Effector memory CD8-positive, alpha-beta T cell (primary cell): ENCODE measurements around the gene CLMN.

Source experiments
- ATAC-seq: fragments of 150-1000 bp; cut with Tn5 transposase; replicated peaks from 2 replicates; pipeline ENCODE4 v1.10.0; 2021; ENCODE audit warnings: mild to moderate bottlenecking, moderate library complexity
- DNase-seq, 3 experiments: peaks; one replicate each; pipeline ENCODE4 v3.0.0; 2021
- H3K27ac Mint-ChIP-seq, 2 donors: one replicate each; pipeline ENCODE4 v1.8.0; 2022; ENCODE audit warnings: mild to moderate bottlenecking in 2 of 2, mixed read lengths in 2 of 2, moderate library complexity in 2 of 2
- H3K27me3 Mint-ChIP-seq, 2 donors: one replicate each; pipeline ENCODE4 v1.8.0; 2022; ENCODE audit warnings: mixed read lengths in 2 of 2
- H3K36me3 Mint-ChIP-seq: one replicate; pipeline ENCODE4 v1.8.0; 2022; ENCODE audit warnings: mild to moderate bottlenecking, moderate library complexity, mixed read lengths; ENCODE audit not compliant: insufficient read depth
- H3K4me1 Mint-ChIP-seq, 2 donors: one replicate each; pipeline ENCODE4 v1.8.0; 2022; ENCODE audit warnings: low read depth in 2 of 2, mixed read lengths in 2 of 2
- H3K4me3 Mint-ChIP-seq, 2 donors: one replicate each; pipeline ENCODE4 v1.8.0; 2022; ENCODE audit warnings: mild to moderate bottlenecking in 2 of 2, mixed read lengths in 2 of 2, moderate library complexity in 2 of 2
- H3K9me3 Mint-ChIP-seq, 2 donors: one replicate each; pipeline ENCODE4 v1.8.0; 2022; ENCODE audit warnings: mixed read lengths in 2 of 2

Gene CLMN

DNA sequence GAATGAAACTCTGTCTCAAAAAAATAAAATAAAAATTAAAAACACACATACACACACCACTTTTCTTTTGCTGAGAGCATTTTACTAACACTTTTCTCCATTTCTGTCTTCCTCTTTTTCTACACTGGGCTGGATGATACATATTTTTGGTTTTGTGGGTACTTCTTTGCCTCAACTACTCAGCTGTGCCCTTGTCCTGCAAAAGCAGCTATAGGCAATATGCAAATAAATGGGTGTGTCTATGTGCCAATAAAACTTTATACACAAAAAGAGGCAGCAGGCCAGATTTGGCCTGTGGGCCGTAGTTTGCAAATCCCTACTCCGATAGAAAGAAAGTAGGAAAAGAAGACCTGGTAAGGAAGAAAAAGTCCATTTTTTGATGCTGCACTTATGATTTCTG lies 6.5 kb downstream of the CLMN start:
- Mint-ChIP-seq H3K27me3 (peaks cover 51 to 93% of the 10 kb centered on the region in 2 donors), H3K36me3 (no peaks in the 10 kb centered on the region), H3K9me3 (no peaks in the 10 kb centered on the region), H3K27ac (no peak overlapping the region), H3K4me3 (no peak overlapping the region), H3K4me1 (no peaks in the 10 kb centered on the region)
- ATAC-seq: no peak
- no peak for DNase-seq

DNA sequence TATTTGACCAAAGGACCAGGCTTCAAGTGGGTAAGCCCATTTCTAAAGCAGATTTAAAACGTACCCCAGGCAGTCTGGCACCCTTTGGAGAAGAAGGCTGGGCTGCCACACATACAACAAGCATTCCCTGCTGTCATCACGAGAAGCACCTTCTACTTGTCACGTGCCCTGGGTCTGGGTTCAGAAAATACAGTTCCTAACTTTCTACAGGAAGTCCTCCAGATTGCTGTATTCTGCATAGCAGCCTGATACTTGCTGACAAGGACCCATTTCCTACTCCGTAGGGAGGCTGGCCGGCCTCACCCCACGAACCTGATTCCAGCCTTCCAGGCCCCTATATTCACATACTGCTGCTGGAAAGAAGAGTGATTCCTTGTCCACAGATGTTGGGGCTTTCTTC lies 7.4 kb downstream of the CLMN start:
- Mint-ChIP-seq H3K4me1 (no peaks in the 10 kb centered on the region), H3K36me3 (no peaks in the 10 kb centered on the region), H3K9me3 (no peaks in the 10 kb centered on the region), H3K4me3 (no peak overlapping the region), H3K27me3 (peaks cover 46 to 93% of the 10 kb centered on the region in 2 donors), H3K27ac (no peak overlapping the region)
- ATAC-seq (no peak), DNase-seq (no peak)

DNA sequence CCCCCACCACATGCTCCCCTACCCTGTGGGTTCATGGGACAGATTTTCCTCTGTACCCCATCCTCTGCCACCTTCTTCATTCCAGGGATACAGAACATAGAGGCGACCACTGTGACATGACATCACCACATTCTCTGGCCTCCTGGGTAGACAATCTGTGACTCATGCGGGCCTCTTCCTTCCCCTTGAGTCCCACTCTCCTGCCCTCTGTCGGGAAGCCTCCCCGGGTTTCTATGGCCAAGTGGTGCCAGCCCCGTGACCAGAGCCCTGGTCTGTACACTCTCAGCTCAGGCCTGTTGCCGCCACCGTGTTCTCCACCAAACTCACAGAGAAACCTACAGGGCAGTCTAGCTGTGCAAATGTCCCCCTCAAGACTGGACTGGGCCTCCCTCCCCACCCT lies 8.0 kb downstream of the CLMN start:
- Mint-ChIP-seq H3K27ac (no peak overlapping the region), H3K9me3 (no peaks in the 10 kb centered on the region), H3K36me3 (no peaks in the 10 kb centered on the region), H3K4me1 (no peaks in the 10 kb centered on the region), H3K27me3 (peaks cover 45 to 93% of the 10 kb centered on the region in 2 donors), H3K4me3 (no peak overlapping the region)
- ATAC-seq (no peak), DNase-seq (no peak)

DNA sequence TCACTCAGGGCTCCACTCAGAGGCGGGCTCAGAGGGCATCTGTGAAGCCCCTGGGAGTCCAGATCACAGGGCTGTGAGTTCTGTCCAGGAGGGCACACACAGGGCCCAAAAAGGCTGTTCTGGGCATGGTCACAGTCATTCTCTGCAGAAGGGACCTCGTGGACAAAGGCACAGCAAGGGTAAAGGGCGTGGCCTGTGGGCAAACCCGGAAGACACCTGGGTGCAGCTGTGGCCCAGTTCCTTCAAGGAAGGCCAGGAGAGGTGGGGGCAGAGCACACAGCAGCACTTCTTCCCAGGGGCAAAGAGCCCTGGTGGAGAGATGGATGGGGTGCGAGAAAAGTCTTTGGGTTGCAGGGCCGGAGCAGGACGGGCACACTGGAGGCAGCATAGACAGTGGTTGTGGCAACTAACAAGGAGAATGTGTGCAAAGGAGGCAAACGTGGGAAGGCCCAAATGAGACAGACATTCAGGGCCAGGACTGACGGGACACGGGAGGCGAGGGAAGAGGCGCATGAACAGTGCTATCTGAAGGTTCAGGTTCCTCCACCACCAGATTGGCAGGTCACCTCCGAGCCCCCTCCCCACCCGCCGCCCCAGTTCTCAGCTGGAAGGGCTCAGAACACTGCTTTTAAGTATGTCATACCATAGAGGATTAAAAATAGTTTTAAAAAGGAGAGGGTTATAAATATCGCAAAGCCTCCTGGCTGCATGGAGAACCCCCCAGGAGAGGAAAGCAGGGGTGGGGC lies 8.9 kb downstream of the CLMN start:
- Mint-ChIP-seq H3K9me3 (no peaks in the 10 kb centered on the region), H3K4me3 (no peak overlapping the region), H3K4me1 (no peaks in the 10 kb centered on the region), H3K36me3 (no peaks in the 10 kb centered on the region), H3K27me3 (peaks cover 39 to 93% of the 10 kb centered on the region in 2 donors), H3K27ac (peak overlapping the region in 1 of 2 donors; percentile 30)
- no peak for ATAC-seq
- DNase-seq: no peak

DNA sequence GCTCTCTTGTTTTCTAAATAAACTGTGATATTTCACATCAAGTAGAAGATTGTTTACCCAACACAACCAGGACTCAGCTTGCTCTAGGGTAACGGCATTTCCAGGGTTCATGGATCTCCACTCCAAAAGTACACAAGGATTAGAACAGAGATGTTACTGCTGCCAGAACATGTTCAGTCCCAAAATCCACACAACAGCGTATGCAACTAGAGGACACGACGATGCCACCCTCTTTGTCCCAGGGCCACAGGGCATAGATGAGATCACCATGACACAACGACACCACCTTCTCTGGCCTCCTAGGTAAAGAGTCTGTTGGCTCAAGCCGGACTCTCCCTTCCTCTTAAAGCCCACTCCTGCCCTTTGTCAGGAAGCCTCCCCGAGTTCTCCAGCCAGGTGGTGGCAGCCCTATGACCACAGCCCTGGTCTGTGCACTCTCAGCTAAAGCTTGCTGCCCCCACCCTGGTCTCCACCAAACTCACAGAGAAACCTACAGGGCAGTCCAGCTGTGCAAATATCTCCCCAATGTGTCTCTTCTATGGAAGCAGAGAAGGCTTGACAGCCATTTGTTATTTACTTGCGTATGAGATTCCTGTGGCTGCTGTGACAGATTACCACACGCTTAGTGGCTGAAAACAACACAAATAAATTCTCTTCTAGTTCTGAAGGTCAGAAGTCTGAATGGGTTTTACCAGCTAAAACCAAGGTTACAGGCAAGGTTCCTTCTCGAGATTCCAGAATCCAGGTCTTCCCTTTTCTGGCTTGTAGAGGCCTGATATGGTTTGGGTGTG lies 10.3 kb downstream of the CLMN start:
- Mint-ChIP-seq H3K27ac (no peak overlapping the region), H3K4me1 (no peaks in the 10 kb centered on the region), H3K36me3 (no peaks in the 10 kb centered on the region), H3K27me3 (peaks cover 44 to 94% of the 10 kb centered on the region in 2 donors), H3K9me3 (no peaks in the 10 kb centered on the region), H3K4me3 (no peak overlapping the region)
- DNase-seq (no peak), ATAC-seq (no peak)

DNA sequence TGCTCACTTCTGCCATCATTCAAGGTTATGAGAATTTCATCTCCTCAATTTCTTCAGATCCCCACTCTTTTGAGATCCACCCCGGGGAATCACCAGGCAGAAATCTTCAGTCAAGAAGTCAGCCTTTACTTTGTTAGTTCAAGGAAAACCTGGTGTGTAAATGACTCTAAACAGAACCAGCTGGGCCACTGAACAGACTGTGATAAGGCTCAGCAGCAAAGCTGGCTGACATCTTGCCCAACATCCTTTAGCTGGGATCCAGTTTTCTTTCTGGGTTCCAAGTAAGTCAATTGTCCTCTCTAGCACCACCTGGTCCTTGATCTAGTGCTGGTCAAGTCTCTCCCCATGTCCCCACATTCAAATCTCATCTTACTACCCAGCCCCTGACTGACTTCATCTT lies 11.6 kb downstream of the CLMN start:
- ATAC-seq (no peak), DNase-seq (no peak)
- H3K9me3 Mint-ChIP-seq: no peaks in the 10 kb centered on the region
- H3K4me3 Mint-ChIP-seq: no peak overlapping the region
- no peaks in the 10 kb centered on the region for H3K36me3 Mint-ChIP-seq
- H3K4me1 Mint-ChIP-seq: no peaks in the 10 kb centered on the region
- H3K27me3 Mint-ChIP-seq: peaks cover 39 to 97% of the 10 kb centered on the region in 2 donors
- no peak overlapping the region for H3K27ac Mint-ChIP-seq

DNA sequence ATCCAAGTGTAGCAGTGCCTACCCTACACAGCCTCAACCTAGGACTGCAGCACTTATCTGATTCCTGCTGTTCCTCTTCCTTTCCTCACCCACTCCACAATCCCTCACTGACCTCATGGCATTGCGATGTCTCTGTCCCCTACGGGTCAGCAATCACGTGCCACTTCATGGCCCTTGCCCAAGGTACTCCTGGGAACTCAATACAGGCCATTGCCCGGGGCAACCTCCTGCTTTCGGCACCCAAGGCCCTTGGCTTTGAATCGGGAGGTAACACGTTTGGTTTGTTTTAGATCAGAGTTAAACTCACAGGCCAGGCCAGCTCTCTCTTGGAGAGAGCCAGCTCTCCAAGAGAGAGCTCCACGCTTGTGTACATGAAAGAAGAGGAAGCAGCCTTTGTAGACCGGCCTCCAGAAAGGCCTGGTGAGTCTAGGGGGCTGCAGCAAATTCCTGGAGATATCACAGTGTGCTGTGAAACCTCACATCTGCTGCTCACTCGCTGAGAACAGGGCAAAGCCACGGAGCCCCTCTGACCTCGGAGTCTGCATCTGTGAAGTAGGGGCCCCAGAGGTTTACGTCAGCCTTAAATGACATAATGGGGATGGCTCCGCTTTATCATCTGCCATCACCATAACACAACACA lies 12.2 kb downstream of the CLMN start:
- Mint-ChIP-seq H3K4me1 (no peaks in the 10 kb centered on the region), H3K36me3 (no peaks in the 10 kb centered on the region), H3K27ac (no peak overlapping the region), H3K9me3 (no peaks in the 10 kb centered on the region), H3K27me3 (peaks cover 36 to 96% of the 10 kb centered on the region in 2 donors), H3K4me3 (no peak overlapping the region)
- DNase-seq (no peak), ATAC-seq (no peak)

DNA sequence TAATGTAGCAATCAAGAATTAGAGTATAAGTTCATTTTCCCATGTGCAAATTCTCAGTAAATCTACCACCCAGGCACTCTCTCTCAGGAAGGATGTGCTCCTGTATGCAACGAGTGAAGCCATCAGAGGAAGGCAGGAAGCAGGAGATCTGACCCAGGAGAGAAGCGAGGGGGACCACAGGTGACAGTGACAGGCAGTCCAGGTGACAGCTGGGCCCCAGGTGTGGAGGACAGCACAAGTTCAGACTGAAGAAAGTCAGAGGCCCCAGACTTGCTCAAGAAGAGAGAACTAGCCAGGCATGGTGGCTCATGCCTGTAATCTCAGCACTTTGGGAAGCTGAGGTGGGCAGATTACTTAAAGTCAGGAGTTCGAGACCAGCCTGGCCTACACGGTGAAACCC lies 13.8 kb downstream of the CLMN start:
- DNase-seq (no peak), ATAC-seq (no peak)
- no peaks in the 10 kb centered on the region for H3K9me3 Mint-ChIP-seq
- H3K27me3 Mint-ChIP-seq: peaks cover 41 to 93% of the 10 kb centered on the region in 2 donors
- H3K27ac Mint-ChIP-seq: no peak overlapping the region
- H3K4me1 Mint-ChIP-seq: no peaks in the 10 kb centered on the region
- no peaks in the 10 kb centered on the region for H3K36me3 Mint-ChIP-seq
- no peak overlapping the region for H3K4me3 Mint-ChIP-seq

DNA sequence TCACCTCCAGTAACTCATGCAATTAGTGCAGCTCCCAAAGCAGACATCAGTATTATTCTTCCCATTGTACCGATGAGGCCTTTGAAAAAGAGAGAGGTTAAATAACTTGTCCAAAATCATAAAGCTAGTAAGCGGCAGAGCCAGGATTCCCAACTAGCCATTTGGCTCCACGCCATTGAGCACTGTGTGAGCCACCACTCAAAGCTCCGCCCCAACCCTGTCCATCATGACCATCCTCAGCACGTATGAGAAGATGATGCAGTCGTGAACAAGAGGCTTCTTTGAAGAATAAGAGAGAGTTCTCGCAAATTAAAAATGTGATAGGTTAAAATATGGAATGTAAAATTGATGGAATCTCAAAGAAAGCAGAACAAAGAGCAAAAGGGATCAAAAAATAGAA lies 14.6 kb downstream of the CLMN start:
- H3K4me3 Mint-ChIP-seq: no peak overlapping the region
- no peak for ATAC-seq

DNA sequence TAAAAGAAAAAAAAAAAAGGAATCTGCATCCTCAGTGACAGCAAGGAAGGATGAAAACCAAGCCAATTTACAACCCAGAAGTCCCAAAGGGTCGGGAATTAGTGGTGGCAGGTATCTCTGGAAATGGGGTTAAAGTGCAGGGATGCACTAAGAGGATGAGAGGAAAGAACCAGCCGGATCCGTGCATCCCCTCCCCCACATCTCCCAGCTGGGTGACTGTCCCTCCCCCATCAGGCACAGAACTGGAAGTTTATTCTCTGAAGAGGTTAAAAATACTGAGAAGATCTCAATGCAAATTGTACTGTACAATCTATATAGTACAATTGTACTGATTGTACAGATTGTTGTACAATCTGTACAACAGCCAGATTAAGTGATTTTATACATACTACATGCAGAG lies 15.4 kb downstream of the CLMN start:
- no peak overlapping the region for H3K4me3 Mint-ChIP-seq

More for the DNA sequence above, 14.6 kb downstream of the CLMN start:
- Mint-ChIP-seq H3K27ac (no peak overlapping the region), H3K27me3 (peaks cover 40 to 93% of the 10 kb centered on the region in 2 donors), H3K36me3 (no peaks in the 10 kb centered on the region), H3K4me1 (peaks cover 0 to 2% of the 10 kb centered on the region in 2 donors), H3K9me3 (no peaks in the 10 kb centered on the region)
- DNase-seq: no peak

DNA sequence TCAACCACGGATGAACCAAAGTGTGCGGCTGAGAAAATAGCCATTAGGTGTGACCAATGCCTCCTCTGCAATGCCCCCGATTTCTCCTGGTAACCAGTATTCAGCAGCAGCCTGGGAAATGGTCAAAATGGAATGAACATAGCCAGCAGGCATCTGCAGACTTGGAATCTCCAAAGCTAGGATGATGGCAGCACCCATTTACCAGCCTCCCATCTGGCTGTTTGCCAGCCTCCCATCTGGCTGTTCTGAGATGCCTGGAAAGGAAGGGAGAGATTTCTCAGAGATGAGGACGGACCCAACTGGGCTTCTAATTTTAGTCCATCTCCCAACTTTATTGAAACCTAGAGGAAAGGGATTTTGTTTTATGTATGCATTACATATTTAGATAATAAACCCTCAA lies 16.2 kb downstream of the CLMN start:
- H3K36me3 Mint-ChIP-seq: no peaks in the 10 kb centered on the region
- H3K4me1 Mint-ChIP-seq: peaks cover 0 to 4% of the 10 kb centered on the region in 2 donors
- DNase-seq (no peak), ATAC-seq (no peak)
- H3K27ac Mint-ChIP-seq: no peak overlapping the region
- no peak overlapping the region for H3K4me3 Mint-ChIP-seq
- no peaks in the 10 kb centered on the region for H3K9me3 Mint-ChIP-seq
- H3K27me3 Mint-ChIP-seq: peaks cover 44 to 93% of the 10 kb centered on the region in 2 donors

More for the DNA sequence above, 15.4 kb downstream of the CLMN start:
- Mint-ChIP-seq H3K9me3 (no peaks in the 10 kb centered on the region), H3K27me3 (peaks cover 44 to 93% of the 10 kb centered on the region in 2 donors), H3K36me3 (no peaks in the 10 kb centered on the region), H3K4me1 (peaks cover 0 to 4% of the 10 kb centered on the region in 2 donors), H3K27ac (no peak overlapping the region)
- no peak for DNase-seq
- ATAC-seq: no peak

DNA sequence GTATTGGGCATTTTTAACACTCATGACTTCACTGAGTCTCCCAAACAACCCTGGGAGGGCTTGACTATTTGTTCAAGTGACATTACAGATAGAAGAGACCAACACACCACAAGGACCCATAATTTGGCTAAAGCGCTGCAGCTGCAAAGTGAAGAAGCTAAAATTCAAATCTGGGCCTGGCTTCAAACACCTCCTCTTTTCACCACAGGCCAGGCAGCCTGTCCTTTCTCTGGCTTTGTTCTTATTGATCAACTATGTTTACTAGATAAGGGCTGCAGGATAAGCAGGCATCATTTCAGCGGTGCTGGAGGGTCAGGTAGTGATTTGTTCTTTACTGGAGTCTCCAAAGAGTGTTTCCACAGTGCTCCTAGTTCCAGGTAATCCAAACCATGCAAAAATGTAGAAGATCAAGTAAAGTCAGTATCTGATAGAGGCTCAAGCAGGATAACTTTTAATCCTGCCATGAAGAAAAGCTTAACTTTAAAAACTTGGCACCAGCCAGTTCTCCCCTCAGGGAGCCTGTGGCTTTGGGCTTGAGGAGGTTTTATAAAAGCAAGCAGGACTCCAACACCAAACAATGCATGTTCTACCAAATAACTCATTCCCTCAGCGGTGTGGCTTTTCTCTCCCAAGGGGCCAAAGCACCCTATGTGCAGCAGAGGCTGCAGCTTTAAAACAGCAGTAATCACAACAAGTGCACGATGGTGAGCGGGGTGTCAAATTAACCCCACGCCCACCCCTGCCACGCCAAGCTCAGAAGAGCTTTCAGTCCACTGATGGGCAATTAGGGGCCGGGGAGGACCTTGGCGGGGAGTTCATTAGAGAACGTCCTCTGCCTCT lies 16.8 kb downstream of the CLMN start:
- ATAC-seq: no peak
- Mint-ChIP-seq H3K27ac (no peak overlapping the region), H3K9me3 (no peaks in the 10 kb centered on the region), H3K27me3 (peaks cover 48 to 93% of the 10 kb centered on the region in 2 donors), H3K36me3 (no peaks in the 10 kb centered on the region), H3K4me1 (peaks cover 0 to 4% of the 10 kb centered on the region in 2 donors), H3K4me3 (no peak overlapping the region)
- DNase-seq: no peak
